CD4-positive, alpha-beta T cell treated with Interleukin-17A for 1 hour (primary cell): Measurements from ENCODE around the gene ITM2B.
A peak's percentile ranks its signal among the peaks of the same experiment; 100 is the strongest.

Experiments
- DNase-seq: peaks from one replicate; pipeline ENCODE4 v3.0.0-alpha.2; 2020

The ITM2B gene

GRCh38 chr13:48264058-48264457, 31.1 kb downstream of the ITM2B start:
- no peak for DNase-seq

- no peak for DNase-seq
Measured at GRCh38 chr13:48265217-48265815, 32.3 kb downstream of the ITM2B start.

GRCh38 chr13:48266150-48266549, 33.1 kb downstream of the ITM2B start:
- no peak for DNase-seq

- no peak for DNase-seq
Measured at GRCh38 chr13:48266701-48267639, 34.0 kb downstream of the ITM2B start.

GRCh38 chr13:48268019-48268418, 35.0 kb downstream of the ITM2B start:
- DNase-seq: no peak

GRCh38 chr13:48273346-48273745, 40.3 kb downstream of the ITM2B start:
- DNase-seq: no peak

GRCh38 chr13:48275507-48275906, 42.5 kb downstream of the ITM2B start:
- no peak for DNase-seq

GRCh38 chr13:48278806-48279205, 45.8 kb downstream of the ITM2B start:
- no peak for DNase-seq

- DNase-seq: peak; percentile 20
Measured at GRCh38 chr13:48281556-48281955, 48.5 kb downstream of the ITM2B start.

- DNase-seq: no peak
Measured at GRCh38 chr13:48291730-48292129, 58.7 kb downstream of the ITM2B start.

GRCh38 chr13:48292650-48293049, 59.6 kb downstream of the ITM2B start:
- no peak for DNase-seq

- DNase-seq: no peak
Measured at GRCh38 chr13:48294653-48295052, 61.6 kb downstream of the ITM2B start.

- no peak for DNase-seq
Measured at GRCh38 chr13:48295271-48295670, 62.3 kb downstream of the ITM2B start.

GRCh38 chr13:48296528-48296927, 63.5 kb downstream of the ITM2B start:
- no peak for DNase-seq

- DNase-seq: no peak
Measured at GRCh38 chr13:48297131-48297786, 64.3 kb downstream of the ITM2B start.

- DNase-seq: no peak
Measured at GRCh38 chr13:48299591-48299990, 66.6 kb downstream of the ITM2B start.

- DNase-seq: no peak
Measured at GRCh38 chr13:48302871-48303358, 69.9 kb downstream of the ITM2B start.

- DNase-seq: peak; percentile 95
Measured at GRCh38 chr13:48303359-48304142, 70.5 kb downstream of the ITM2B start, which contains the start of gene RB1. TSS of gene RB1 (plus strand) at chr13:48303751. CDS start at chr13:48303913, 162 bp downstream.

- peak; percentile 43 for DNase-seq
Measured at GRCh38 chr13:48304143-48304876, 71.3 kb downstream of the ITM2B start.

GRCh38 chr13:48311223-48311622, 78.2 kb downstream of the ITM2B start:
- DNase-seq: no peak

- DNase-seq: no peak
Measured at GRCh38 chr13:48315969-48316650, 83.1 kb downstream of the ITM2B start.
